Keratinocyte (primary cell): ENCODE data around the gene CRYGD.

Experiments
- CTCF ChIP-seq, 3 experiments: IDR thresholded peaks in 1 of 3; conservative IDR thresholded peaks in 1 of 3; optimal IDR thresholded peaks in 1 of 3; 2 replicates in 2 of 3; 3 replicates in 1 of 3; pipeline versions ENCODE3 to v1.5.1; 2011; ENCODE audit warnings: low read length in 3 of 3, mild to moderate bottlenecking in 3 of 3, moderate library complexity in 2 of 3, control low read depth in 1 of 3, inconsistent platforms in 1 of 3; ENCODE audit not compliant: insufficient read depth in 2 of 3; ENCODE audit errors: extremely low read depth in 1 of 3
- EZH2 ChIP-seq: IDR thresholded peaks from one replicate; pipeline ENCODE4 v1.6.1; 2012; ENCODE audit warnings: inconsistent platforms, mild to moderate bottlenecking, low read length, moderate library complexity

GRCh38 chr2:208153156-208153555 is 28.8 kb upstream of the CRYGD start:
- no peak for TF ChIP-seq CTCF (optimal IDR thresholded peaks at IDR 0.05 in 1 of 3, IDR thresholded peaks at IDR 0.05 in 1 of 3, conservative IDR thresholded peaks at IDR 0.05 in 1 of 3; ENCODE audit: extremely low read depth in 1 of 3, insufficient read depth in 2 of 3, low read length in 3 of 3)
- TF ChIP-seq EZH2, result no peak
